Lung (tissue), 12 donors: Measurements from ENCODE around the gene CCL25. TPM values are rescaled to one million over a fixed set of nuclear protein-coding genes. Genes with fewer than 3 reads are reported as not detected.

ENCODE experiments used
- ATAC-seq: fragments of 200-7000 bp; cut with Tn5 transposase; one replicate; pipeline ENCODE4 v1.9.1; 2020; ENCODE audit warnings: moderate number of reproducible peaks; ENCODE audit not compliant: insufficient read depth, low FRiP score
- DNase-seq, 3 donors: peaks; one replicate each; pipeline ENCODE4 v3.0.0-alpha.2; 2013 to 2017
- H3K27ac ChIP-seq, 2 donors: one replicate each; pipeline ENCODE4 v1.5.1; 2013; ENCODE audit warnings: mild to moderate bottlenecking in 2 of 2, moderate library complexity in 2 of 2, control low read depth in 1 of 2, inconsistent platforms in 1 of 2, low read depth in 1 of 2, low read length in 1 of 2
- H3K27me3 ChIP-seq, 3 donors: one replicate each; pipeline ENCODE4 v1.5.1; 2013; ENCODE audit warnings: low read length in 2 of 3; ENCODE audit not compliant: control insufficient read depth in 3 of 3, insufficient read depth in 3 of 3
- H3K36me3 ChIP-seq, 4 donors: one replicate each; pipeline ENCODE4 v1.5.1; 2013; ENCODE audit warnings: low read length in 4 of 4, mild to moderate bottlenecking in 1 of 4, moderate library complexity in 1 of 4; ENCODE audit not compliant: control insufficient read depth in 4 of 4, insufficient read depth in 4 of 4
- H3K4me1 ChIP-seq, 5 donors: one replicate each; pipeline ENCODE4 v1.5.1; 2013; ENCODE audit warnings: low read length in 5 of 5, mild to moderate bottlenecking in 2 of 5, moderate library complexity in 1 of 5; ENCODE audit not compliant: control insufficient read depth in 5 of 5, insufficient read depth in 5 of 5
- H3K4me3 ChIP-seq: one replicate; pipeline ENCODE4 v1.5.1; 2013; ENCODE audit warnings: mild to moderate bottlenecking, control low read depth, moderate library complexity
- H3K9ac ChIP-seq, 2 donors: one replicate each; pipeline ENCODE4 v1.5.1; 2013; ENCODE audit warnings: low read length in 2 of 2, control low read depth in 1 of 2; ENCODE audit not compliant: insufficient read depth in 1 of 2
- H3K9me3 ChIP-seq, 4 donors: one replicate each; pipeline ENCODE4 v1.5.1; 2013; ENCODE audit warnings: low read length in 3 of 4, mild to moderate bottlenecking in 1 of 4, moderate library complexity in 1 of 4; ENCODE audit not compliant: control insufficient read depth in 4 of 4, insufficient read depth in 3 of 4
- CTCF ChIP-seq: IDR thresholded peaks from 2 replicates; pipeline ENCODE4 v1.5.1; 2012; ENCODE audit warnings: mild to moderate bottlenecking; ENCODE audit errors: control extremely low read depth, extremely low read depth
- WGBS, 2 donors: extraction: QIAGEN DNeasy Blood & Tissue Kit; methylation state at CpG; one replicate each; pipeline ENCODE4 v1.1.7; 2013; 5-methylcytosine and 5-hydroxymethylcytosine counted together
- polyA plus RNA-seq, 2 donors: library from polyadenylated mRNA; stranded (reverse); fragments of 200-250 nt; gene quantifications; one replicate each; pipeline ENCODE4 v1.2.1, GENCODE V29; 2013
- total RNA-seq, 2 donors: library from RNA; depleted of rRNA in 1 of 2; stranded (reverse); fragments of >200 nt in 1 of 2; gene quantifications; one replicate each; pipeline ENCODE4 v1.2.1, GENCODE V29; 2014 to 2021
- donor health status: control.
- donor health status: control.
- donor health status: Bipolar disorder and iron deficiency.
- donor health status: healthy.
- donor health status: DM: yes; HTN: yes; CAD: no.

The CCL25 gene
- total and polyA plus RNA-seq, 4 donors = not detected

- 91 to 96% methylated on average over 12 of the region's 12 CpGs for WGBS, 2 donors
- TF ChIP-seq CTCF = no peak
- ATAC-seq (no peak), DNase-seq (no peak)
- Histone ChIP-seq H3K4me3 (no peak overlapping the region), H3K36me3 (peaks cover 0 to under 1% (median 0%) of the 10 kb centered on the region in 4 donors), H3K27me3 (no peaks in the 10 kb centered on the region), H3K9me3 (no peaks in the 10 kb centered on the region), H3K27ac (no peak overlapping the region), H3K9ac (no peak overlapping the region), H3K4me1 (no peaks in the 10 kb centered on the region)
Observed at GRCh38 chr19:8080832-8081231, 28.3 kb downstream of the CCL25 start.

- Histone ChIP-seq H3K9me3 (peaks cover 0 to 2% (median 0%) of the 10 kb centered on the region in 4 donors), H3K27ac (no peak overlapping the region), H3K9ac (no peak overlapping the region), H3K36me3 (no peaks in the 10 kb centered on the region), H3K4me1 (peaks cover 0 to 2% (median 0%) of the 10 kb centered on the region in 5 donors), H3K4me3 (no peak overlapping the region), H3K27me3 (no peaks in the 10 kb centered on the region)
- ATAC-seq = no peak
- DNase-seq = no peak
- no peak for TF ChIP-seq CTCF
- 72% methylated on average over 9 to 11 of the region's 11 CpGs for WGBS, 2 donors
Observed at GRCh38 chr19:8081569-8082550, 29.3 kb downstream of the CCL25 start.

- Histone ChIP-seq H3K9me3 (peaks cover 0 to 2% (median 0%) of the 10 kb centered on the region in 4 donors), H3K27me3 (no peaks in the 10 kb centered on the region), H3K9ac (no peak overlapping the region), H3K27ac (no peak overlapping the region), H3K36me3 (peaks cover 0 to 5% (median 0%) of the 10 kb centered on the region in 4 donors), H3K4me3 (no peak overlapping the region), H3K4me1 (peaks cover 0 to 2% (median 0%) of the 10 kb centered on the region in 5 donors)
- no peak for DNase-seq
- no peak for ATAC-seq
- no peak for TF ChIP-seq CTCF
- WGBS, 2 donors = 91 to 92% methylated on average over 10 to 12 of the region's 12 CpGs
Observed at GRCh38 chr19:8083141-8083540, 30.6 kb downstream of the CCL25 start.
